GM12891 (cell line): ENCODE measurements around the gene UBTF.

Experiments used
- PAX5 ChIP-seq: IDR thresholded peaks from 2 replicates; pipeline ENCODE4 v1.6.1; 2011; ENCODE audit warnings: low read length, moderate library complexity, mild to moderate bottlenecking; ENCODE audit not compliant: insufficient read depth, severe bottlenecking
- POLR2A ChIP-seq: IDR thresholded peaks from 2 replicates; pipeline ENCODE4 v1.6.1; 2011; ENCODE audit warnings: low read depth, low read length, control low read depth
- POLR2AphosphoS5 ChIP-seq: IDR thresholded peaks from 2 replicates; pipeline ENCODE4 v1.6.1; 2011; ENCODE audit warnings: low read depth, low read length, control low read depth
- SPI1 ChIP-seq: IDR thresholded peaks from 2 replicates; pipeline ENCODE4 v1.6.1; 2011; ENCODE audit warnings: low read depth, low read length, control low read depth
- TAF1 ChIP-seq: IDR thresholded peaks from 2 replicates; pipeline ENCODE4 v1.6.1; 2011; ENCODE audit warnings: low read depth, low read length, control low read depth

DNA sequence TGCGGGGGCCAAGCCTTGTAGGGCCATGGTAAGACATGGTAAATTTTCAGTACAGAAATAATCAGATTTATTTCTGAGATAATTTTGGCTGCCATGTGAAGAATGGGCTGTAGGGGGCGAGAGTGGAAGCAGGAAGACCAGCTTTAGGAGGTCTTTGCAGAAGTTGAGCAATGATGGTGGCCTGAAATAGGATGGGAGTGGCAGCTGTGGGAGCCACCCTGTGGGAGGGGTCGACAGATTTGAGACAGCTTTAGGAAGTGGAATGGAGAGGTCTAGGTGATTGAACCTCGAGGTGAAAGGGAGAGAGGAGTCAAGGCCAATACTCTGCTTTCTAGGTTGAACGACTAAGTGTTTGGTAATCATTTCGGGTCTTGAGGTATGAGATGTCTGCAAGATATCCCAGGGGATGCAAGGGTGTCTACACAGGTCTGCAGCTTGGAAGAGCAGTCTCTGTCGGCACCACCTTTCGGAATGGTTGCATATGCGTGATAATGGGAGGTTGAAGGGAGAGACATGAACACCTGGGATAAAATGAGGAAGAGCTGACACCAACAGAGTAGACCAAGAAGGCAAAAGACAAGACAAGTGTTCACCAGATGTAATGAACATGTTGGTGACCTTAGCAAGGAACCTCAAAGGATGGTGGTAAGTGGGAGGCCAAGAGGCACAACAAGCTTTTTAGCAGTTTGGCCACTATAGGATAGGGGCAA is 15.6 kb downstream of the UBTF start:
- 0 out of 2 replicates have a peak, but pooled peaks have one; percentile 8 for TF ChIP-seq POLR2A
- TF ChIP-seq SPI1, result peak; percentile 31; the same call in 1 of the 2 replicates
- TF ChIP-seq POLR2AphosphoS5, result no peak
- no peak for TF ChIP-seq TAF1
- TF ChIP-seq PAX5, result no peak
